Measurements from ENCODE around the gene GNG12.
A peak's percentile ranks its signal among the peaks of the same experiment; 100 is the strongest.

The GNG12 gene

DNA sequence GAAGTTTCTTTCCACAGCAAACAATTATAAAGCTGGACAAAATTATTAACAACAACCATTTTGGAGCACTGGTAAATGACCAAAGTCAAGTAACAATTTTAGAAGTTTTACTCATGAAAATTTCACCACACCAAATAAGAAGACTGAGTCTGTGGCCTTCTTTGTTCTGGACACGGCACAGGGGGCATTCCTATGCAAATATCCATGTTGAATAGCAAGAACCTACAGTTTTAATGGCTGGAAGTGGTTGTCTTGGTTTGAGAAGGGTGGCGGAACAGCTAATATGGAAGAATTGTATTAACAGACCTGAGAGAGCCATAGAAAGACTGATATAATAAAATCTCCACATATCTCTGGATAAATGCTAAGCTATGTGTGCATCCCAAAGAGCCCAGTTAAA, 177.7 kb downstream of the GNG12 start:
- no peak overlapping the region for H3K27ac ChIP-seq (ENCODE audit: low read depth in 2 of 2, low read length in 2 of 2)
- no peaks in the 10 kb centered on the region for H3K36me3 ChIP-seq (ENCODE audit: control insufficient read depth in 2 of 2, insufficient read depth in 2 of 2, low read length in 2 of 2)
- H3K27me3 ChIP-seq (ENCODE audit: control insufficient read depth in 2 of 2, insufficient read depth in 2 of 2, low read length in 2 of 2) = no peaks in the 10 kb centered on the region
- no peak overlapping the region for H3K4me3 ChIP-seq (ENCODE audit: low read length in 2 of 2)
- no peaks in the 10 kb centered on the region for H3K4me1 ChIP-seq (ENCODE audit: control insufficient read depth in 2 of 2, insufficient read depth in 2 of 2, low read length in 2 of 2)
- no peak overlapping the region for H3K9ac ChIP-seq (ENCODE audit: low read depth in 1 of 2, low read length in 2 of 2)
- no peaks in the 10 kb centered on the region for H3K9me3 ChIP-seq (ENCODE audit: control insufficient read depth in 2 of 2, low read length in 2 of 2)

DNA sequence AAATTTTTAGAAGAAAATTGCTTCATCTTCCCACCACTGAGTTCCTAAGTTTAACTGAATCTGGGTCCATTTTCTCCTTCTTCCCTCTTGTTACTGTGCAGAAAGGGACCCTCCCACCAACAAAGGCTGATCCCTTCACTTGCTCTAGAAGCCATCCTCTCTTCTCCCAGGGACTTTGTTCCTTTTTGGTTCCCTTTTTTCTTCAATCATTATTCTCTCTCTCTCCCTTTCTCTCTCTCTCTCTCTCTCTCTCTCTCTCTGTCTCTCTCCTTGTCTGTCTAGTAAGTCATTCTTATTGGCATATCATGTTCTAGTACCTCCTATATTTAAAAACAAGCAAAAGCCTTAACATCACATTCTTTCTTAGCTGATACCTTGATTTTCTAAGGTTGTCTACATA, 180.0 kb downstream of the GNG12 start:
- Histone ChIP-seq H3K36me3 (ENCODE audit: control insufficient read depth in 2 of 2, insufficient read depth in 2 of 2, low read length in 2 of 2) (no peaks in the 10 kb centered on the region), H3K27ac (ENCODE audit: low read depth in 2 of 2, low read length in 2 of 2) (no peak overlapping the region), H3K27me3 (ENCODE audit: control insufficient read depth in 2 of 2, insufficient read depth in 2 of 2, low read length in 2 of 2) (no peaks in the 10 kb centered on the region), H3K9me3 (ENCODE audit: control insufficient read depth in 2 of 2, low read length in 2 of 2) (no peaks in the 10 kb centered on the region), H3K4me1 (ENCODE audit: control insufficient read depth in 2 of 2, insufficient read depth in 2 of 2, low read length in 2 of 2) (peaks cover 0 to 3% of the 10 kb centered on the region in 2 donors), H3K9ac (ENCODE audit: low read depth in 1 of 2, low read length in 2 of 2) (peak overlapping the region in 1 of 2 donors; percentile 3), H3K4me3 (ENCODE audit: low read length in 2 of 2) (no peak overlapping the region)

DNA sequence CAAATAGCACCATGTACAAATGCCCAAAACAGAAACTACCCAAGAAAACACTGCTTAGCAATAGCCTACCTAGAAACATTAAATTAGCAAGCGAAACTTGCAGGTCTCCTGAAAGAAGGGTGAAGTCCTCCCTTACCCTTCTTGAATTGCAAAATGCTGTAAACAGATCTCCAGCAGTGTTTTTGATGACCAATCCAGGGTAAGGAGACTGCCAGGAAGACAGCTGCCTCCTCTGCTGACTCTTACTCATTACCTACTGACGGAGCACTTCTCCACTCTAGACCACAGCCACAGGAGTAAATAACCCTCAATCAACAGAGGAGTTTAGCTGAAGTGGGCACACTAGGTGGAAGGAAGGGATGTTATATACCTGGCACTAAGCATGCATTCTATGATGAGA, 180.5 kb downstream of the GNG12 start:
- peaks cover 0 to 3% of the 10 kb centered on the region in 2 donors for H3K4me1 ChIP-seq (ENCODE audit: control insufficient read depth in 2 of 2, insufficient read depth in 2 of 2, low read length in 2 of 2)
- H3K27ac ChIP-seq (ENCODE audit: low read depth in 2 of 2, low read length in 2 of 2) = no peak overlapping the region
- H3K9me3 ChIP-seq (ENCODE audit: control insufficient read depth in 2 of 2, low read length in 2 of 2) = no peaks in the 10 kb centered on the region
- H3K9ac ChIP-seq (ENCODE audit: low read depth in 1 of 2, low read length in 2 of 2) = peak overlapping the region in 1 of 2 donors; percentile 3
- no peaks in the 10 kb centered on the region for H3K36me3 ChIP-seq (ENCODE audit: control insufficient read depth in 2 of 2, insufficient read depth in 2 of 2, low read length in 2 of 2)
- H3K27me3 ChIP-seq (ENCODE audit: control insufficient read depth in 2 of 2, insufficient read depth in 2 of 2, low read length in 2 of 2) = no peaks in the 10 kb centered on the region
- H3K4me3 ChIP-seq (ENCODE audit: low read length in 2 of 2) = no peak overlapping the region

Measured in mucosa of rectum (tissue), 2 donors.